Gastroesophageal sphincter (tissue), 4 donors: ENCODE measurements around the gene STK32B. TPM values are rescaled to one million over a fixed set of nuclear protein-coding genes. Genes with fewer than 3 reads are reported as not detected.

Experiments
- ATAC-seq: fragments of 150-250 bp; one replicate; pipeline ENCODE4 v1.9.1; 2016; ENCODE audit warnings: mild to moderate bottlenecking, moderate library complexity
- H3K27ac ChIP-seq, 4 donors: fragments of 200-600 bp; sonication (generic) in 3 of 4; 1 replicate in 3 of 4; 2 replicates in 1 of 4; pipeline ENCODE4 v1.5.1; 2016 to 2019
- H3K27me3 ChIP-seq: fragments of 200-600 bp; sonication (generic); one replicate; pipeline ENCODE4 v1.5.1; 2019
- H3K36me3 ChIP-seq, 2 donors: fragments of 200-600 bp; sonication (generic); one replicate each; pipeline ENCODE4 v1.5.1; 2019; ENCODE audit warnings: control low read depth in 1 of 2
- H3K4me1 ChIP-seq, 3 donors: fragments of 200-600 bp; sonication (generic); 1 replicate in 2 of 3; 2 replicates in 1 of 3; pipeline ENCODE4 v1.5.1; 2016 to 2019; ENCODE audit warnings: control low read depth in 2 of 3
- H3K4me3 ChIP-seq, 2 donors: fragments of 200-600 bp; sonication (generic); one replicate each; pipeline ENCODE4 v1.5.1; 2019; ENCODE audit warnings: mild to moderate bottlenecking in 1 of 2, moderate library complexity in 1 of 2
- H3K9me3 ChIP-seq, 3 donors: fragments of 200-600 bp; sonication (generic); one replicate each; pipeline ENCODE4 v1.5.1; 2017 to 2019; ENCODE audit warnings: control low read depth in 2 of 3
- CTCF ChIP-seq, 4 experiments: fragments of 200-600 bp in 2 of 4; fragments of 450-650 bp in 2 of 4; sonication (generic) in 1 of 4; IDR thresholded peaks; one replicate each; pipeline ENCODE4 v1.5.1; 2017 to 2019; ENCODE audit warnings: antibody characterized with exemption in 4 of 4, mild to moderate bottlenecking in 2 of 4, moderate library complexity in 2 of 4
- EP300 ChIP-seq: sonication (generic); formaldehyde crosslinking; IDR thresholded peaks from one replicate; pipeline ENCODE4 v1.6.1; 2017; ENCODE audit warnings: antibody characterized with exemption, mild to moderate bottlenecking
- POLR2A ChIP-seq, 2 donors: fragments of 450-650 bp; IDR thresholded peaks; one replicate each; pipeline ENCODE4 v1.6.1; 2017; ENCODE audit warnings: antibody characterized with exemption in 2 of 2, mild to moderate bottlenecking in 2 of 2, moderate library complexity in 1 of 2
- POLR2AphosphoS5 ChIP-seq: sonication (generic); formaldehyde crosslinking; IDR thresholded peaks from one replicate; pipeline ENCODE4 v1.6.1; 2017; ENCODE audit warnings: antibody characterized with exemption
- WGBS, 2 donors: methylation state at CpG; one replicate each; pipeline ENCODE4 v1.1.5; 2018; ENCODE audit warnings: low coverage in 1 of 2; 5-methylcytosine and 5-hydroxymethylcytosine counted together
- total RNA-seq, 4 donors: library from RNA; depleted of rRNA; stranded (reverse); fragments of >200 nt; gene quantifications; one replicate each; pipeline ENCODE4 v1.1.0, GENCODE V29; 2016

Gene STK32B
- total RNA-seq, 4 donors from 2014 or later, result 1.9 to 5.3 (median 2.4) TPM

- ATAC-seq, result no peak
- no peaks in the 10 kb centered on the region for H3K27me3 ChIP-seq
- peaks cover 0 to 19% of the 10 kb centered on the region in 2 donors for H3K36me3 ChIP-seq
- H3K27ac ChIP-seq, result no peak overlapping the region
- 47 to 58% methylated on average over 4 to 5 of the region's 5 CpGs for WGBS, 2 donors
- no peak overlapping the region for H3K4me3 ChIP-seq
- peaks cover 0 to 9% (median 0%) of the 10 kb centered on the region in 3 donors for H3K4me1 ChIP-seq
- no peak for TF ChIP-seq CTCF (IDR thresholded peaks at IDR 0.05)
- no peak for TF ChIP-seq EP300
- no peak for TF ChIP-seq POLR2A (IDR thresholded peaks at IDR 0.05)
- H3K9me3 ChIP-seq, result peaks cover 0 to 7% (median 0%) of the 10 kb centered on the region in 3 donors
These were observed 473.4 kb downstream of the STK32B start for GRCh38 chr4:5524446-5525299.

GRCh38 chr4:5526080-5526846, 475.0 kb downstream of the STK32B start:
- Histone ChIP-seq H3K27me3 (no peaks in the 10 kb centered on the region), H3K36me3 (peaks cover 0 to 35% of the 10 kb centered on the region in 2 donors), H3K4me3 (no peak overlapping the region), H3K9me3 (no peaks in the 10 kb centered on the region), H3K27ac (no peak overlapping the region), H3K4me1 (peaks cover 0 to 9% (median 0%) of the 10 kb centered on the region in 3 donors)
- 53 to 75% methylated on average over 2 to 3 of the region's 3 CpGs for WGBS, 2 donors
- TF ChIP-seq POLR2AphosphoS5 (no peak), POLR2A (IDR thresholded peaks at IDR 0.05) (no peak), CTCF (IDR thresholded peaks at IDR 0.05) (no peak), EP300 (no peak)
- ATAC-seq, result no peak

GRCh38 chr4:5527211-5527610, 475.9 kb downstream of the STK32B start:
- WGBS, 2 donors, result 38% methylated on average over 3 of the region's 3 CpGs; no CpG with 5 or more reads in 1 of the 2 donors

GRCh38 chr4:5528031-5528436, 476.8 kb downstream of the STK32B start:
- no peaks in the 10 kb centered on the region for H3K9me3 ChIP-seq
- H3K4me1 ChIP-seq, result peaks cover 0 to 9% (median 0%) of the 10 kb centered on the region in 3 donors
- no peak for ATAC-seq
- TF ChIP-seq POLR2A (IDR thresholded peaks at IDR 0.05), result no peak
- TF ChIP-seq EP300, result no peak
- no peak for TF ChIP-seq POLR2AphosphoS5
- no peak for TF ChIP-seq CTCF (IDR thresholded peaks at IDR 0.05)
- no peaks in the 10 kb centered on the region for H3K27me3 ChIP-seq
- H3K4me3 ChIP-seq, result no peak overlapping the region
- 93% methylated on average over 4 of the region's 4 CpGs; no CpG with 5 or more reads in 1 of the 2 donors for WGBS, 2 donors
- H3K36me3 ChIP-seq, result peaks cover 0 to 49% of the 10 kb centered on the region in 2 donors
- H3K27ac ChIP-seq, result no peak overlapping the region

More at GRCh38 chr4:5527211-5527610, 475.9 kb downstream of the STK32B start:
- Histone ChIP-seq H3K4me3 (no peak overlapping the region), H3K36me3 (peaks cover 0 to 41% of the 10 kb centered on the region in 2 donors), H3K27me3 (no peaks in the 10 kb centered on the region), H3K9me3 (no peaks in the 10 kb centered on the region), H3K4me1 (peaks cover 0 to 9% (median 0%) of the 10 kb centered on the region in 3 donors), H3K27ac (no peak overlapping the region)
- no peak for TF ChIP-seq POLR2AphosphoS5
- no peak for TF ChIP-seq CTCF (IDR thresholded peaks at IDR 0.05)
- no peak for TF ChIP-seq EP300
- no peak for TF ChIP-seq POLR2A (IDR thresholded peaks at IDR 0.05)
- no peak for ATAC-seq
